Measurements from ENCODE around the gene AGK.

Gene AGK

GRCh38 chr7:141584935-141585334 is 33.7 kb downstream of the AGK start:
- in situ Hi-C loops (cut with MboI; ENCODE audit: low sequenced_read_pairs), result no loop called here

- in situ Hi-C loops (cut with MboI; ENCODE audit: low sequenced_read_pairs), result no loop called here
Measured at GRCh38 chr7:141585592-141586510, 34.6 kb downstream of the AGK start.

GRCh38 chr7:141586878-141587277 is 35.7 kb downstream of the AGK start:
- in situ Hi-C loops (cut with MboI; ENCODE audit: low sequenced_read_pairs), result no loop called here

- in situ Hi-C loops (cut with MboI; ENCODE audit: low sequenced_read_pairs), result no loop called here
Measured at GRCh38 chr7:141587304-141587703, 36.1 kb downstream of the AGK start.

- in situ Hi-C loops (cut with MboI; ENCODE audit: low sequenced_read_pairs), result no loop called here
Measured at GRCh38 chr7:141588912-141589311, 37.7 kb downstream of the AGK start.

- in situ Hi-C loops (cut with MboI; ENCODE audit: low sequenced_read_pairs), result no loop called here
Measured at GRCh38 chr7:141590071-141590470, 38.9 kb downstream of the AGK start.

- in situ Hi-C loops (cut with MboI; ENCODE audit: low sequenced_read_pairs), result no loop called here
Measured at GRCh38 chr7:141590666-141591065, 39.5 kb downstream of the AGK start.

GRCh38 chr7:141593134-141593533 is 41.9 kb downstream of the AGK start:
- in situ Hi-C loops (cut with MboI; ENCODE audit: low sequenced_read_pairs), result no loop called here

GRCh38 chr7:141597966-141598365 is 46.8 kb downstream of the AGK start:
- in situ Hi-C loops (cut with MboI; ENCODE audit: low sequenced_read_pairs), result no loop called here

GRCh38 chr7:141598408-141598807 is 47.2 kb downstream of the AGK start:
- in situ Hi-C loops (cut with MboI; ENCODE audit: low sequenced_read_pairs), result no loop called here

- in situ Hi-C loops (cut with MboI; ENCODE audit: low sequenced_read_pairs), result no loop called here
Measured at GRCh38 chr7:141600168-141601006, 49.2 kb downstream of the AGK start.

GRCh38 chr7:141609576-141609975 is 58.4 kb downstream of the AGK start:
- in situ Hi-C loops (cut with MboI; ENCODE audit: low sequenced_read_pairs), result no loop called here

GRCh38 chr7:141610671-141611070 is 59.5 kb downstream of the AGK start:
- in situ Hi-C loops (cut with MboI; ENCODE audit: low sequenced_read_pairs), result no loop called here

- in situ Hi-C loops (cut with MboI; ENCODE audit: low sequenced_read_pairs), result no loop called here
Measured at GRCh38 chr7:141612861-141613260, 61.7 kb downstream of the AGK start.

- in situ Hi-C loops (cut with MboI; ENCODE audit: low sequenced_read_pairs), result no loop called here
Measured at GRCh38 chr7:141617280-141617679, 66.1 kb downstream of the AGK start.

- in situ Hi-C loops (cut with MboI; ENCODE audit: low sequenced_read_pairs), result no loop called here
Measured at GRCh38 chr7:141619745-141620144, 68.5 kb downstream of the AGK start.

- in situ Hi-C loops (cut with MboI; ENCODE audit: low sequenced_read_pairs), result no loop called here
Measured at GRCh38 chr7:141624763-141625162, 73.6 kb downstream of the AGK start.

GRCh38 chr7:141630621-141631020 is 79.4 kb downstream of the AGK start:
- in situ Hi-C loops (cut with MboI; ENCODE audit: low sequenced_read_pairs), result no loop called here

GRCh38 chr7:141631525-141631924 is 80.3 kb downstream of the AGK start:
- in situ Hi-C loops (cut with MboI; ENCODE audit: low sequenced_read_pairs), result no loop called here

GRCh38 chr7:141634065-141634464 is 82.9 kb downstream of the AGK start:
- in situ Hi-C loops (cut with MboI; ENCODE audit: low sequenced_read_pairs), result no loop called here

GRCh38 chr7:141636053-141636452 is 84.8 kb downstream of the AGK start:
- in situ Hi-C loops (cut with MboI; ENCODE audit: low sequenced_read_pairs), result no loop called here
